HL-60 (cell line): ENCODE data around the gene LRATD1.

ENCODE experiments used
- DNase-seq, 2 experiments: peaks; one replicate each; pipeline ENCODE4 v3.0.0-alpha.2; 2010 to 2020; ENCODE audit warnings: low read depth in 1 of 2, low spot score in 1 of 2
- H3K27ac ChIP-seq: fragments of 250-450 bp; sonication (Bioruptor Pico); replicated peaks from 2 replicates; pipeline ENCODE4 v1.5.1; 2020; ENCODE audit warnings: mild to moderate bottlenecking, moderate library complexity
- H3K27me3 ChIP-seq: fragments of 250-450 bp; sonication (Bioruptor Pico); 2 replicates; pipeline ENCODE4 v1.5.1; 2021; ENCODE audit warnings: mild to moderate bottlenecking, moderate library complexity; ENCODE audit not compliant: insufficient read depth, poor library complexity, severe bottlenecking
- H3K4me3 ChIP-seq: replicated peaks from 2 replicates; pipeline ENCODE4 v1.5.1; 2011; ENCODE audit warnings: mild to moderate bottlenecking, control low read depth, low read length; ENCODE audit not compliant: insufficient read depth
- CTCF ChIP-seq: IDR thresholded peaks from one replicate; pipeline ENCODE4 v1.5.1; 2011; ENCODE audit warnings: low read length, control low read depth, inconsistent platforms; ENCODE audit not compliant: insufficient read depth
- GABPA ChIP-seq: IDR thresholded peaks from 2 replicates; pipeline ENCODE4 v1.6.1; 2012; ENCODE audit warnings: low read depth
- POLR2AphosphoS5 ChIP-seq: IDR thresholded peaks from 2 replicates; pipeline ENCODE4 v1.6.1; 2012; ENCODE audit warnings: low read depth
- REST ChIP-seq: IDR thresholded peaks from 2 replicates; pipeline ENCODE4 v1.6.1; 2012; ENCODE audit warnings: low read depth; ENCODE audit not compliant: insufficient replicate concordance
- SPI1 ChIP-seq: IDR thresholded peaks from 2 replicates; pipeline ENCODE4 v1.6.1; 2012; ENCODE audit warnings: low read depth, mild to moderate bottlenecking, borderline replicate concordance

LRATD1 gene

GRCh38 chr2:14656146-14656545 lies 23.6 kb downstream of the LRATD1 start:
- Histone ChIP-seq H3K27ac (no peak overlapping the region), H3K4me3 (no peak overlapping the region), H3K27me3 (peaks cover 2% of the 10 kb centered on the region)
- no peak for DNase-seq
- TF ChIP-seq SPI1: no peak
- no peak for TF ChIP-seq GABPA
- no peak for TF ChIP-seq POLR2AphosphoS5
- TF ChIP-seq CTCF: no peak

- TF ChIP-seq POLR2AphosphoS5 (no peak), REST (no peak), SPI1 (no peak), CTCF (no peak), GABPA (no peak)
- no peaks in the 10 kb centered on the region for H3K27me3 ChIP-seq
Measured at GRCh38 chr2:14661163-14661562, 28.6 kb downstream of the LRATD1 start.

GRCh38 chr2:14673351-14673875 lies 40.9 kb downstream of the LRATD1 start:
- no peak for TF ChIP-seq SPI1
- TF ChIP-seq GABPA: no peak
- no peak for TF ChIP-seq POLR2AphosphoS5
- no peak for TF ChIP-seq CTCF
- no peak for TF ChIP-seq REST
- Histone ChIP-seq H3K27me3 (no peaks in the 10 kb centered on the region), H3K27ac (no peak overlapping the region), H3K4me3 (no peak overlapping the region)
- no peak for DNase-seq

More at GRCh38 chr2:14661163-14661562, 28.6 kb downstream of the LRATD1 start:
- H3K4me3 ChIP-seq: no peak overlapping the region
- H3K27ac ChIP-seq: no peak overlapping the region
- DNase-seq: no peak

- no peak overlapping the region for H3K27ac ChIP-seq
- TF ChIP-seq CTCF (no peak), GABPA (no peak), POLR2AphosphoS5 (no peak), REST (no peak), SPI1 (no peak)
Measured at GRCh38 chr2:14675489-14675888, 43.0 kb downstream of the LRATD1 start.

More at GRCh38 chr2:14675489-14675888, 43.0 kb downstream of the LRATD1 start:
- no peak for DNase-seq
- Histone ChIP-seq H3K4me3 (no peak overlapping the region), H3K27me3 (no peaks in the 10 kb centered on the region)
